GM12891 (cell line): ENCODE results near the gene TSPAN9.

Source experiments
- PAX5 ChIP-seq: IDR thresholded peaks from 2 replicates; pipeline ENCODE4 v1.6.1; 2011; ENCODE audit warnings: low read length, moderate library complexity, mild to moderate bottlenecking; ENCODE audit not compliant: insufficient read depth, severe bottlenecking
- POLR2A ChIP-seq: IDR thresholded peaks from 2 replicates; pipeline ENCODE4 v1.6.1; 2011; ENCODE audit warnings: low read depth, low read length, control low read depth
- POLR2AphosphoS5 ChIP-seq: IDR thresholded peaks from 2 replicates; pipeline ENCODE4 v1.6.1; 2011; ENCODE audit warnings: low read depth, low read length, control low read depth
- TAF1 ChIP-seq: IDR thresholded peaks from 2 replicates; pipeline ENCODE4 v1.6.1; 2011; ENCODE audit warnings: low read depth, low read length, control low read depth

DNA sequence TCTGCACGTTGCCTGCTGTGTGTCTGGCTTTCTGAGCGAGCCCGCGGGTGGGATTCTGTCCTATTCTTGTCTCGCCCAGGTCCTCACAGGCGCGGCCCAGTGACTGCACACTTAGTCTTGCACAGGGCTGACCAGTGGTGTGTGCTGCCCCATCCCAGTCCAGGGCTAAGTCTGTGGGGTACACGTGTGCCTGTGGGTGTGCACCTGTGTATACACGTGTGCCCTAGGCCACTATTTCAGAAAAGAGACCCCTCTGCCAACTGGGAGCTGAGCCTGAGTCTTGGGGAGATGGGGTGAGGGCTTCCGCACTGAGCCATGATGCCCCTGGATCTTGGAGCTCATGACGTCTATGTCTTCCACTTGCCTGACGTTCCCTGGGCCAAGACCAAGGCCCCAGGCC, 228.3 kb downstream of the TSPAN9 start:
- TF ChIP-seq PAX5 (no peak), POLR2AphosphoS5 (no peak), POLR2A (no peak), TAF1 (no peak)
